GM21723 (cell line): ENCODE data around the gene C2orf80.
"Not testable (repeated sequence)": the region's sequence is repeated elsewhere in the genome, so short reads cannot be mapped to it uniquely, and the experiment has no call there.

Source experiments
- ATAC-seq: cut with Tn5 transposase; IDR thresholded peaks from one replicate; pipeline ENCODE4 v1.9.1; 2021; ENCODE audit warnings: mild to moderate bottlenecking, moderate library complexity; ENCODE audit not compliant: unreplicated experiment

The C2orf80 gene

DNA sequence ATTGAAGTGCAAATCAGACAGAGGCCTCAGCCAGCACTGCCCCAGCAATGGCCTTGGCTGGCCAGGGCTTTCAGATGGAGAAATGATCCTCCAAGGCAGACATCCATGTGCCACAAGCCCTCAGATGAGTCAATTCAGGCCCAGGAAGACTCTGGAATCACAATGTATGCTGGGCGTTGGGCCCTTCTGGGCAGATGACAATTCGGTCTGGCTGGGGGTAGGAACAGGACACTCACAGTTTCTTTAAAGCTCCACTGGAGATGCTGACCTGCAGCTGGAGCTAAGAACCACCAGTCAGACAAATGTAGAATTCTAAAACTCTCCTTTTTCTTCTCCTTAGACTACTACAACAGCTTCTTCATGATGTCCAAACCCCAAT is 53.1 kb downstream of the C2orf80 start:
- no peak for ATAC-seq

DNA sequence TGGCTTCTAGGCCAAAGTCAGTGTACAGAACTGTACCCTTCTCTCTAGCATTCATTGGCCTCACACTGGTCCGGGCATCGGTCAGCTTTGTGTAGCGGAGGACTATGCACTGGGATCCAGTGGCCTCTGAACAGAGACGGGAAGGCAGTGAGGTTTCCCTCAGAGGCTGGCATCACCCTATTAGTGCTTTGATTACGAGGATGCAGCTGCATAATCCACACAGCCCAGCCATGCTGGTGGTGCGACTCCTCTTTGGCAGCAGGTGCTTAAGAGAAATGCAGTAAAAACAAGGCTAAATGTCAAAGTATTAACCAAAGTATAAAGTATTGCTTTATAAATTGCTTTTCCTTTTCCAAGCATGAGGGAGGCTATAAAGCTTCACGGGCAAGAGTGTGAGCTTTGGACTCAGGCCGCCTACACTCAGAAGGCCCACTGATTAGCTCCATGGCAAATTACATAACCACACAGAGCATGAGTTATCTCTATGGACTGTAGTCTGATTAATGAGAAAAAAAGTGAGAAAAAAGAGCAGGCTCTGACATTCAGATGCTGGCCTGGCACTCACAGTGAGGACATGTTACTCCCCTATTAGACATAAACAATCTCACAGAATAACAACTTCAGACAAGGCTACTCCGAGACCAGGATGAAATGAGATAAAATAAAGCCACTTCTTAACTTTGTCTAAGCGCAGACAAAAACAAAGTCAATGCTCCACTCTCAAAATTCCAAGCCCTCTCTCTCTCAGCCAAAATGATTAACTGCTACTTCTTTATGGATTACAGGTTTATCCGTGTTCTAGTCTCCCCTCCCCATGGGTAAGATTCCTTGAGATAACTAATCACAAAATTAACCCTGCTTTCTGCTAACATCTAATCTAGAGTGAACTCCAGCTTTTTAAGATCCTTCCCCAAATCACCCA is 53.8 kb downstream of the C2orf80 start:
- ATAC-seq, result no peak

DNA sequence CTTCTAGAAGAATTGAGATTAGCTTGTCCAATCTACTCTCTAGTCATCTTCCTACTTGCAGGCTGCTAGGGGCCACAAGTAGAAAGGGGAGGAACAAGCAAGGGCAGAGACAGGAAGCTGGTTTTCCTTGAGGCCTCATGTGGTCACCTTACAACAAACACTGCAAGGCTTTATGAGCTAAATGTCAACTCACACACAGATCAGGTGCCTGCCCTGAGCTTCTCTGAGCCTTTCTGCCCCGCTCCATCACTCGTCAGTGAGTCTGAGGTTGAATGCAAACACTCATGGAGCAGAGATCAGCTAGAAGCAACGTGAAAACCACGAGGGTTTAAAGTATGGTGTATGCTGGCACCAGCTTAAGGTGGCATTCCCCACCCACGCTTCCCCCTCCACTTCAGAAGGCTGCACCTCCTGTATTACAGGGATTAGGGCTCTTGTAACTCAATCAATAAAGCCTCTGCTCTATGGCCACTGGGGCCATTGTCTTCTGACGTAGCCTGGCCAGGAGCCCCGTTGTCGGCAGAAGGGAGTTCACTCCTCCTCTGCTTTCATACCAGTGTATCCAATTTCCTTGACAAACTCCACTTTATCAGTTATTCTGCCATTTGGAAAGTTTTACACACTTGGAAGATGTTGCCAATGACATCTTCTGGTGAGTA is 54.8 kb downstream of the C2orf80 start:
- ATAC-seq, result no peak

DNA sequence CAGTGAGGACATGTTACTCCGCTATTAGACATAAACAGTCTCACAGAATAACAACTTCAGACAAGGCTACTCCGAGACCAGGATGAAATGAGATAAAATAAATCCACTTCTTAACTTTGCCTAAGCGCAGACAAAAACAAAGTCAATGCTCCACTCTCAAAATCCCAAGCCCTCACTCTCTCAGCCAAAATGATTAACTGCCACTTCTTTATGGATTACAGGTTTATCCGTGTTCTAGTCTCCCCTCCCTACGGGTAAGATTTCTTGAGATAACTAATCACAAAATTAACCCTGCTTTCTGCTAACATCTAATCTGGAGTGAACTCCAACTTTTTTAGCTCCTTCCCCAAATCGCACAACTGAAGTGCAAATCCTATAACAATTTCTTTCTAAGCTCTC is 59.1 kb downstream of the C2orf80 start:
- ATAC-seq, result no peak

DNA sequence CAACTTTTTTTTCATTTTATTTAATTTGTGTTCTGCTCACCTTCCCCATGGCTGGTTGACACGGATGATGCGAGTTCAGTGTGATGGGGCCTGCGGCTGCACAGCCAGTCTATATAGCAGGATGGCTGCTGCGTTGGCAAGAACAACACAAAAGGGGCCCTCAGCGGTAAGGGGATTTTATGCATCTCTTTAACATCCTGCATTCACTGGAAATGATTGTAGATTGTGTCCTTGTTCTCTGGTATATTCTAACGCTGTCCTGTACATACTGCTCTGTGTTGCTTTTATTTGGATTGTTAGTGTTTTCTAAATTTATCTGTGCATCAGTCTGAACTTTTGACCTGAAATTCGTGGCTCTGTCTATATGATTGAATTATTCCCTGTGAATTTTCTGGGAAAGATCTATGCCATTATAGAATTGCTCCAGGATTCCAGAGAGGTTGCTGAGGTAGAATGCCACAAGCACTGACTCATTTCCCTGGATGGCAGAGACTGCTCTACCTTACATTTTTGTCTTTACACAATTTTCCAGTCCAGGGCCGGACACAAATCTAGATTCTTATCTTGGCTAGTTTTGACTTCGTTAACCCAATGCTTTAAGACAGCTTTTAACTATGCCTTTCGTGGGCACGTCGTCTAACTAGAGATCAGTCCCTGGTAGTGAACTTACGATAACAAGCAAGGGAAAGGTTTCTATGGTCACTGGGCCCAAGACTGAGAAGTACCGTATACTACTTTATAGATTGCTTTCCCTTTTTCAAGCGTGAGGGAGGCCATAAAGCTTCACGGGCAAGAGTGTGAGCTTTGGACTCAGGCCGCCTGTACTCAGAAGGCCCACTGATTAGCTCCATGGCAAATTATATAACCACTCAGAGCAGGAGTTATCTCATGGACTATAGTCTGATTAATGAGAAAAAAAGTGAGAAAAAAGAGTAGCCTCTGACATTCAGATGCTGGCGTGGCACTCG is 59.8 kb downstream of the C2orf80 start, which contains the start of gene CRYGC:
TSS of gene CRYGC (minus strand) at position 85 of the 968 bp plus-strand sequence. CDS start at position 49, 36 bp downstream.
- ATAC-seq, result no peak

DNA sequence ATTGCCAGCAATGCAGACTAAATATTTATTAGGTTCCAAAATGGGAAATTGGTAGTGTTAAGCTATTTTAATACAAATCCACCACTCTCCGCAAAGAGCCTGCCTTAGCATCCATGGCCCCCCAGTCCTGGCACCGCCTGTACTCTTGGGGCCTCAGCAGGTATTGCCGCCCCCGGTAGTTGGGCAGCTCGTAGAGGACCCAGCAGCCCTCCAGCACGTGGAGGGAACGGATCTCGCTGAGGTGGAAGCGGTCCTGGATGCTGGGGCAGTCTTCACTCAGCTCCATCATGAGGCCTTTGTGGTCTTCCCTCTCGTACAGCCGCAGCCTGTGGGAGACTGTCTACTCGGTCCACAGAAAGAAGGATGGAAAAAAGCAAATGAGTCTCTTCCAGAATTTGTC is 61.7 kb downstream of the C2orf80 start:
- ATAC-seq, result no peak

DNA sequence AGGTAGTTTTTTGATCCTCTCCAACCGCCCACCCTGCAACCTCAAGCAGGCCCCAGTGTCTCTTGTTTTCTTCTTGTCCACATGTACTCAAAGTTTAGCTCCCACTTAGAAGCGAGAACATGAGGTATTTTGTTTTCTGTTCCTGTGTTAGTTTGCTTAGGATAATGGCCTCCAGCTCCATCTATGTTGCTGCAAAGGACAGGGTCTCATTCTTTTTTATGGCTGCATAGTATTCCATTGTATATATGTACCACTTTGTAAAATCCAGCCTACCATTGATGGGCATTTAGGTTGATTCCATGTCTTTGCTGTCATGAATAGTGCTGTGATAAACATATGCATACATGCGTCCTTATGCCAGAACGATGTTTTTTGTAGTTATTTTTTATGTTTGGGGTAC is 62.7 kb downstream of the C2orf80 start:
- ATAC-seq, result no peak

DNA sequence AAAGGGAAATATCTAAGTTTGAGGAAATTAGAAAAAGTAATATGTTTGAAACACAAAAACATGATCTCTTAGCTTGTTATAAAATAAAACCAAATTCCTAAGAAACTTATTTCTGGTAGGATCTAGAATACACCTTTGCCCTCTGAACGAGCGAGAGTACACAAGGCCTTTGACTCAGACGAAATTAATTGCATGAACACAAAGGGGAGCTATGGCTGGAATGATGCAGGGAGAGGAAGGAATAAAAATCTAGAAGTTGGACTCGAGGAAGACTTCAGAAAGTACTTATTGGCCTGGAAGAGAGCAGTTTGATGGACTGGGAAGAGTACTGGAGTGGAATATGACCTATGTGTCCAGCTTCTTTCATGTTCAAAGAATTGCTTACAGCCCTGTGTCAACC is 64.6 kb downstream of the C2orf80 start:
- no peak for ATAC-seq

DNA sequence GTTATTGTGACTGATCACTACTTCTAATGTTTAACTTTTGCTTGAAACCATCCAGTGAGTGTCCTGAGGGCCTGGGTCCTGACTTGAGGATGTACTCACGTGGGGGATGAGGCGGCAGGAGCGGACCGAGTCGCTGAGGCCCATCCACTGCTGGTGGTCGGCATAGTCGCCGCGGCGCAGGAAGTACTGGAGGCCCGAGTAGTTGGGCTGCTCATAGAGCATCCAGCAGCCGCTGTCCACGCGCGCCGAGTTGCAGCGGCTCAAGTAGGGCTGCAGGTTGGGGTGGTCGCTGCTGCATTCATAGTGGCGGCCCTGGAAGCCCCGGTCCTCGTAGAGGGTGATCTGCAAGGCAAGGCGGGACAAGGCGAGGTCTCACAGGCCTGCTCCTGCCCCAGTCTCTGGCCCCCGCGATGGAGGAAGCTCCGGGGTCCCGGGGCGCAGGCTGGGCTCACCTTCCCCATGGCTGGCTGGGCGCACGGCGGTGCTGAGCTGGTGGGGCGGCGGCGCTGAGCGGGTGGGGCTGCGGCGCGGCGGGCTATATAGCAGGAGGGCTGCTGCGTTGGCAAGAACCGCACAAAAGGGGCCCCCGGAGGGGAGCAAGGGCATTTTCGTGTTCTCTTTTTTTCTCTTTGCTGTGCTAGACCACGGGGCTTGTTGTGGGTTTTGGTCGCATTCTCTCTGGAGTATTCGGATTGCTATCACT is 65.7 kb downstream of the C2orf80 start, which contains the start of gene CRYGD:
TSS of gene CRYGD (minus strand) at position 512 of the 703 bp plus-strand sequence. CDS start at position 461, 51 bp downstream.
- ATAC-seq, result not testable (repeated sequence)

DNA sequence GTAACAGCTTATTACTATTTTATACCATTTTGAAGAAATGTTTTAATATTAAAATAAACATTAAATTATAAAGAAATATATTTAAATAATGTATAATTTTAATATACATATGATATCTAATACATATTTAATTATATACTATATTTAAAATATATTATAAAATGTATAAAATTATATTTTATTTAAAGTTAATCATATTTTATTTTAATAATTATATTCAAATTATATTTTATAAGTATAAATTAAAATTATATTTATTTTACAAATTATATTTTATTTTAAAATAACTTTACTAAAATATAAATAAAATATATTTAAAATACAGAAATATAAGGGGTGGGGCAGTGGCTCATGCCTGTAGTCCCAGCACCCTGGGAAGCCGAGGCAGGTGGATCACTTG is 67.6 kb downstream of the C2orf80 start:
- no peak for ATAC-seq

DNA sequence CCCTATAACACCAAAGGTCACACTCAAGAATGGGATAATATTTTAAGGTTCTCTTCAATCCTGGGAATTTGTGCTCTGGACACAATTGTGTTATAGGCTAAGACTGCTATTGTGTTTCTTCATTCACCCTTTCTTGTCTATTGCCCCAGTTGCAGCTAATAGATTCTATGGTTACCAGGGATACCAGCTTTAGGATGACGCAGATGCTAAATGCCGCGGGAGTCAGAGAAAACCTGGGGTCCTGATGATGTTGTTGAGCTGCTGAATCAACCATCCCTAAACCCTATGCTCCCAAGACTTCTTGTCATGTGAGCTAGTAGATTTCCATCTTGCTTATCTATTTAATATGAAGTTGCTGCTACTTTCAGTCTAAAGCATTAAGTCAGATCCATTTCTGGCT is 70.9 kb downstream of the C2orf80 start:
- ATAC-seq, result no peak

DNA sequence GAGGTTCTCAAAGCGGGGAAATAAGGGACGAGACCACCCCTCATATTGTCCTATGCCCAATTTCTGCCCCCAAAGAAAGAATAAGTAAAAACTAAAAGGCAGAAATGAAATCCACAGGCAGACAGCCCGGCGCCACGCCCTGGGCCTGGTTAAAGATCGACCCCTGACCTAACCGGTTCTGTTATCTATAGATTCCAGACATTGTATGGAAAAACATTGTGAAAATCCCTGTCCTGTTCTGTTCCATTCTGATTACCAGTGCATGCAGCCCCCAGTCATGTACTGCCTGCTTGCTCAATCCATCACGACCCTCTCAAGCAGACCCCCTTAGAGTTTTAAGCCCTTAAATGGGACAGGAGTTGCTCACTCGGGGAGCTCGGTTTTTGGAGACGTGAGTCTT is 72.4 kb downstream of the C2orf80 start:
- not testable (repeated sequence) for ATAC-seq
